ENCODE results near the gene GPR176.

GPR176 gene

GRCh38 chr15:39783244-39783820 lies 136.7 kb downstream of the GPR176 start:
- DNase-seq (ENCODE audit: low spot score), result no peak

- DNase-seq (ENCODE audit: low spot score), result peak; percentile 90
These were observed 137.5 kb downstream of the GPR176 start, which contains the start of gene FSIP1 for GRCh38 chr15:39782441-39783138. Gene FSIP1 (minus strand): TSS chr15:39782841. CDS start chr15:39776524, 6,317 bp downstream.

DNA sequence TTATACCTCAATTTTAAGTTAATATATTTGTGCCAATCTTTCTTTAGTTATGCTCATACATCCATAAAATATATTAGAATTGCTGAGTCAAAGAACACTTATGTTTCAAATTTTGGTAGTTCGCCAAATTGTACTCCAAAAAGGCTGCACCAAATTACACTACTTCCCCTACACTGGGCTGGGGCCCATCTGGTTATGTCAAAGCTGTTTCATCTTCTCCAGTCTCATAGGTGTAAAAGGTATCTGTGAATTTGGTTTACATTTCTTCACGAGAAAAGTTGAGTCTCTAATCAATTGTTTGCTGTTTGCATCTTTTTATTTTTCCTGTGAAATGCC lies 138.1 kb downstream of the GPR176 start:
- peak; percentile 3 for DNase-seq (ENCODE audit: low spot score)

- DNase-seq (ENCODE audit: low spot score), result no peak
These were observed 138.7 kb downstream of the GPR176 start for GRCh38 chr15:39781147-39781966.

DNA sequence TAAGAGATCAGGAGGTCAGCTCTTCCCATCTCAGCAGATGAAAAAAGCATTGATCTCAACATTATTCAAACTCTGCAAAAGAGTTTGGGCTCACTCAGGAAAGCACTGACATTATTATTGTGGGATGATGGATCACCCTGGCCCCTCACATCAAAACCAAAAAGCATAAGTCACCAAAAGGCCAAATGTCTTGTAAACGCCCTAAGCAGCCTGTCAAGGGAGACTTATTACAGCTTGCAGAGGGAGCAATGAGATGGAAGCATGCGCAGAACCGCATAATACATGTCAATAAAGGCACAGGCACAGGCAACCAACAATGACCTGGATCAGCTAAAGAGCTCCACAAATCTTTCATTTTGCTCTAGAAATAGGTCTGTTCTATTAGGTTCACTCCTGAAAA lies 142.0 kb downstream of the GPR176 start:
- DNase-seq (ENCODE audit: low spot score), result no peak

- no peak for DNase-seq (ENCODE audit: low spot score)
These were observed 142.6 kb downstream of the GPR176 start for GRCh38 chr15:39777496-39777895.

GRCh38 chr15:39776068-39776467 lies 144.0 kb downstream of the GPR176 start:
- DNase-seq (ENCODE audit: low spot score), result no peak

GRCh38 chr15:39774688-39775267 lies 145.3 kb downstream of the GPR176 start:
- no peak for DNase-seq (ENCODE audit: low spot score)

DNA sequence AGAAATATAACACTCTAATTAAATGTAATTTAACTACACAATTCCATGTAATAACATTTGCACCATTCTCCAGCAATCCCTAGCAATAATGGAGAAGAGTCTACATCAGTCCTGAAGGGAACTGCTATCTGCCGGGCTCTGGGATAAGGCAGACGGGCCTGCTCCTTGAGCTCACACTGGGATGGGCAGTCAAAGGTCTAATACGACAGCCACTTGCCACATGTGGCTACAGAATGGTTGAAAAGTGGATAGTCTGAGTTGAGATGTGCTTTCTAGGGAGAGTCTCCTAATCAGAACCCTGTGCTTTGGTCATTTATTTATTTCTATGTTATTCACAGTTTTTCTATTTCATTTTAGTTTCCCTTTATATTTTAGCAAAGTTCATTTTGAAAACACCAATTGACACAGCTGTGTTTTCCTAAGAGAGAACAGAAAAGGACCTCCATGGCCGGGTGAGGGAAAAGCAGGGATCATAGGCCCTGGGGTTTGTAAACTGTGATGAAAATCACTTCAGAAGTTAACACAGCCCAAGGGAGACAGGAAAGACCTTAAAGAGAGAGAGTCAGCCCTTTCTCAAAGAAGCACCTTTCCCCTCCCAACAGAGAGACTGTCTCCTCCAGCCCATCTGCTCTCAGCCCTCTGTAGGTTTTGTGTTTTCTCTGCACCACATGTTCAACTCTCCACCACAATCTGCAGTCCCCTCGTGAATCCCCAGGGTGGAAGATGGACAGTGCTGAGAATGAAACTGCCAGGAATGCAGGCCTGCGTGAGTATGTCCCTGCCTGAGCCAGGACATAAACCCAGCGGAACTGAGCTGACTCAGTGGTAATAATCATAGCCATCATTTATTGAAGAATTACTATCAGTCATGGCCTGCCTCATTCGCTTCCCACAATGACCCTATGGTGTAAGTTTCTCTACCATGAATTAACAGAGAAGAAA lies 149.0 kb downstream of the GPR176 start:
- no peak for DNase-seq (ENCODE audit: low spot score)

DNA sequence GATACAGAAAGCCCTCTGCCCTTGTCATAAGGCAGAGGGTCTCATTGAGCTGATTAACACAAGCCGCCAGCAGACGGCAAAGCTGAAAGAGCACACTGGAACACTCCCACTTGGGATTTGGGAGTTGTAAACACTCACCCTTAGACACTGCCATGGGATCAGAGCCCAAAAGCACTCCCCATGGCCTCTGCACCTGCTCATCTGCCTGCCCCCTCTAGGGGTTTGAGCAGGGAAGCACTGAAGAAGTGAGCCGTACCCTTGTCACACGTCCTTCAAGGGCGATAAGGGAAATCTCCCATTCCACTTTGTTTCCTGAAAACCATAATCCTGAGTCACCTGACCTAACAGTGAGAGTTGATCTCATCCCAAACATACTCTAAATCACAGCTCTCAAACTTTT lies 152.1 kb downstream of the GPR176 start:
- DNase-seq (ENCODE audit: low spot score), result no peak

DNA sequence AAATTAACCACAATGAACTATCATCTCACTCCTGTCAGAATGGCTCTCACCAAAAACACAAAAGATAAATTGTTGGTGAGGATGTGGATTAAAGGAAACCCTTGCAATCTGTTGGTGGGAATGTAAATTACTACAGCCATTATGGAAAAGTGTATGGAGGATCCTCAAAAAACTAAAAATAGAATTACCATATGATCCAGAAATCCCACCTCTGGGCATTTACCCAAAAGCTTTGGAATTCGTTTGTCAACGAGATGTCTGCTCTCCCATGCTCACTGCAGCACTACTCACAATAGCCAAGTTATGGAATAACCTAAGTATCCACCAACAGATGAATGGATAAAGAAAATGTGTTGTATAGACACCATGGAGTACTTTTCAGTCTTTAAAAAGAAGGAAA lies 159.1 kb downstream of the GPR176 start:
- no peak for DNase-seq (ENCODE audit: low spot score)

GRCh38 chr15:39756806-39757522 lies 163.1 kb downstream of the GPR176 start:
- peak; percentile 56 for DNase-seq (ENCODE audit: low spot score)

DNA sequence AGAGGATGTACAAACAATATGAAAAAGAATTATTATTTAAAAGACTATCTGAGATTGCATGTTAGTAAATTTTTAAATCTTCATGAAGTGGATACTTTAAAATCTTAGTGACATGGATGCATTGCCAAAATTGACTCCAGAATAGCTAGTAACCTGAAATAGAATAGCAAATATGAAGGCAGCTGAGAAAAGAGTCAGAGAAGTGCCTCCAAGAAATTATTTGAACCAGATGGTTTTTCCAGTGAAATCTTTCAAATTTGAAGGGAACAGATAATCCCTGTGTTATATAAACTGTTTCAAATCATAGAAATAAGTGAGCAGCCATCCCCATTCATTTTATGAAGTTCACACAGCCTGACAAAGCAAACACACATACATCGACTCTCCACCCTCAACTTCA lies 167.1 kb downstream of the GPR176 start:
- no peak for DNase-seq (ENCODE audit: low spot score)

GRCh38 chr15:39752246-39752645 lies 167.8 kb downstream of the GPR176 start:
- DNase-seq (ENCODE audit: low spot score), result no peak

Measured in SW480 (cell line).